Measurements from ENCODE around the gene MRPL24.

The MRPL24 gene

GRCh38 chr1:156711011-156711817 is 29.7 kb downstream of the MRPL24 start:
- DNase-seq (ENCODE audit: extremely low read depth in 1 of 2, low read depth in 1 of 2) = no peak

- DNase-seq (ENCODE audit: extremely low read depth in 1 of 2, low read depth in 1 of 2) = no peak
Observed at GRCh38 chr1:156709757-156710489, 31.0 kb downstream of the MRPL24 start.

- no peak for DNase-seq (ENCODE audit: extremely low read depth in 1 of 2, low read depth in 1 of 2)
Observed at GRCh38 chr1:156709031-156709430, 31.9 kb downstream of the MRPL24 start.

- DNase-seq (ENCODE audit: extremely low read depth in 1 of 2, low read depth in 1 of 2) = no peak
Observed at GRCh38 chr1:156708218-156708661, 32.6 kb downstream of the MRPL24 start.

GRCh38 chr1:156707417-156708217 is 33.3 kb downstream of the MRPL24 start:
- DNase-seq (ENCODE audit: extremely low read depth in 1 of 2, low read depth in 1 of 2) = no peak

GRCh38 chr1:156706657-156707416 is 34.1 kb downstream of the MRPL24 start:
- DNase-seq (ENCODE audit: extremely low read depth in 1 of 2, low read depth in 1 of 2) = no peak

- DNase-seq (ENCODE audit: extremely low read depth in 1 of 2, low read depth in 1 of 2) = peak in 1 of 2 donors; percentile 45
Observed at GRCh38 chr1:156705918-156706656, 34.8 kb downstream of the MRPL24 start.

- no peak for DNase-seq (ENCODE audit: extremely low read depth in 1 of 2, low read depth in 1 of 2)
Observed at GRCh38 chr1:156705321-156705917, 35.5 kb downstream of the MRPL24 start, which contains the start of gene CRABP2. TSS of gene CRABP2 (minus strand) at chr1:156705583. CDS start at chr1:156705446, 137 bp downstream.

- no peak for DNase-seq (ENCODE audit: extremely low read depth in 1 of 2, low read depth in 1 of 2)
Observed at GRCh38 chr1:156704930-156705320, 36.0 kb downstream of the MRPL24 start.

- no peak for DNase-seq (ENCODE audit: extremely low read depth in 1 of 2, low read depth in 1 of 2)
Observed at GRCh38 chr1:156704166-156704711, 36.6 kb downstream of the MRPL24 start.

GRCh38 chr1:156703741-156704140 is 37.1 kb downstream of the MRPL24 start:
- no peak for DNase-seq (ENCODE audit: extremely low read depth in 1 of 2, low read depth in 1 of 2)

- DNase-seq (ENCODE audit: extremely low read depth in 1 of 2, low read depth in 1 of 2) = no peak
Observed at GRCh38 chr1:156703336-156703735, 37.6 kb downstream of the MRPL24 start.

GRCh38 chr1:156700736-156701531 is 40.0 kb downstream of the MRPL24 start:
- DNase-seq (ENCODE audit: extremely low read depth in 1 of 2, low read depth in 1 of 2) = no peak

- no peak for DNase-seq (ENCODE audit: extremely low read depth in 1 of 2, low read depth in 1 of 2)
Observed at GRCh38 chr1:156698995-156699394, 41.9 kb downstream of the MRPL24 start.

- no peak for DNase-seq (ENCODE audit: extremely low read depth in 1 of 2, low read depth in 1 of 2)
Observed at GRCh38 chr1:156697481-156697880, 43.4 kb downstream of the MRPL24 start.

- no peak for DNase-seq (ENCODE audit: extremely low read depth in 1 of 2, low read depth in 1 of 2)
Observed at GRCh38 chr1:156696755-156697154, 44.1 kb downstream of the MRPL24 start.

- DNase-seq (ENCODE audit: extremely low read depth in 1 of 2, low read depth in 1 of 2) = no peak
Observed at GRCh38 chr1:156694690-156694962, 46.3 kb downstream of the MRPL24 start.

- no peak for DNase-seq (ENCODE audit: extremely low read depth in 1 of 2, low read depth in 1 of 2)
Observed at GRCh38 chr1:156693848-156694689, 46.8 kb downstream of the MRPL24 start.
